H9 (cell line): Measurements from ENCODE around the gene DISC1. TPM values are rescaled to one million over a fixed set of nuclear protein-coding genes. Genes with fewer than 3 reads are reported as not detected.

Source experiments
- DNase-seq: peaks from one replicate; pipeline ENCODE4 v3.0.0-alpha.2; 2017
- H2AFZ ChIP-seq: one replicate; pipeline ENCODE4 v1.6.1; 2013; ENCODE audit warnings: mild to moderate bottlenecking, low read length, control low read depth, moderate library complexity
- H2AK5ac ChIP-seq: 2 replicates; pipeline ENCODE4 v1.6.1; 2013; ENCODE audit warnings: low read length, control low read depth, mixed read lengths; ENCODE audit not compliant: insufficient read length
- H2BK120ac ChIP-seq: one replicate; pipeline ENCODE4 v1.6.1; 2013; ENCODE audit warnings: low read depth, mild to moderate bottlenecking, low read length, control low read depth, inconsistent platforms; ENCODE audit not compliant: poor library complexity, severe bottlenecking
- H2BK12ac ChIP-seq: 2 replicates; pipeline ENCODE4 v1.6.1; 2013; ENCODE audit warnings: low read length, control low read depth, mixed read lengths, low read depth; ENCODE audit not compliant: insufficient read length
- H2BK15ac ChIP-seq: 2 replicates; pipeline ENCODE4 v1.6.1; 2013; ENCODE audit warnings: low read depth, low read length, control low read depth
- H2BK20ac ChIP-seq: one replicate; pipeline ENCODE4 v1.6.1; 2013; ENCODE audit warnings: low read depth, mild to moderate bottlenecking, low read length, control low read depth, inconsistent platforms; ENCODE audit not compliant: poor library complexity, severe bottlenecking
- H2BK5ac ChIP-seq: 2 replicates; pipeline ENCODE4 v1.6.1; 2013; ENCODE audit warnings: low read length, control low read depth, mixed read lengths; ENCODE audit not compliant: insufficient read length
- H3K14ac ChIP-seq: 2 replicates; pipeline ENCODE4 v1.6.1; 2013; ENCODE audit warnings: low read length, control low read depth; ENCODE audit not compliant: insufficient read depth
- H3K18ac ChIP-seq: 2 replicates; pipeline ENCODE4 v1.6.1; 2013; ENCODE audit warnings: low read depth, mild to moderate bottlenecking, mixed read lengths, low read length, control low read depth; ENCODE audit not compliant: insufficient read length
- H3K23ac ChIP-seq: 2 replicates; pipeline ENCODE4 v1.6.1; 2013; ENCODE audit warnings: low read length, control low read depth, mixed read lengths, low read depth; ENCODE audit not compliant: insufficient read length
- H3K23me2 ChIP-seq: 2 replicates; pipeline ENCODE4 v1.6.1; 2013; ENCODE audit warnings: low read depth, mild to moderate bottlenecking, mixed read lengths, low read length, control low read depth; ENCODE audit not compliant: insufficient read length, poor library complexity, severe bottlenecking
- H3K27ac ChIP-seq: 2 replicates; pipeline ENCODE4 v1.5.1; 2013; ENCODE audit warnings: low read length, control low read depth, mixed read lengths, low read depth; ENCODE audit not compliant: insufficient read length
- H3K27me3 ChIP-seq: 2 replicates; pipeline ENCODE4 v1.6.1; 2013; ENCODE audit warnings: low read length, control low read depth, inconsistent platforms; ENCODE audit not compliant: insufficient read depth
- H3K4ac ChIP-seq: 2 replicates; pipeline ENCODE4 v1.6.1; 2013; ENCODE audit warnings: low read depth, mild to moderate bottlenecking, control low read depth, inconsistent platforms, low read length, moderate library complexity
- H3K4me1 ChIP-seq: 2 replicates; pipeline ENCODE4 v1.6.1; 2013; ENCODE audit warnings: low read length, control low read depth, inconsistent platforms; ENCODE audit not compliant: insufficient read depth
- H3K4me2 ChIP-seq: 2 replicates; pipeline ENCODE4 v1.6.1; 2013; ENCODE audit warnings: low read length, control low read depth, mixed read lengths; ENCODE audit not compliant: insufficient read length, insufficient read depth
- H3K56ac ChIP-seq: 2 replicates; pipeline ENCODE4 v1.6.1; 2013; ENCODE audit warnings: low read depth, mild to moderate bottlenecking, mixed read lengths, low read length, control low read depth; ENCODE audit not compliant: insufficient read length
- H3K79me1 ChIP-seq: 2 replicates; pipeline ENCODE4 v1.6.1; 2013; ENCODE audit warnings: low read depth, mild to moderate bottlenecking, moderate library complexity, low read length, control low read depth, inconsistent platforms; ENCODE audit not compliant: insufficient read depth, poor library complexity, severe bottlenecking
- H3K79me2 ChIP-seq: 2 replicates; pipeline ENCODE4 v1.6.1; 2013; ENCODE audit warnings: low read length, control low read depth, inconsistent platforms; ENCODE audit not compliant: insufficient read depth
- H3K9ac ChIP-seq: 2 replicates; pipeline ENCODE4 v1.6.1; 2013; ENCODE audit warnings: low read length, control low read depth, mixed read lengths; ENCODE audit not compliant: insufficient read length; ENCODE audit errors: extremely low read depth
- H3K9me3 ChIP-seq: one replicate; pipeline ENCODE4 v1.6.1; 2013; ENCODE audit warnings: low read depth, low read length, inconsistent platforms; ENCODE audit not compliant: control insufficient read depth
- H3T11ph ChIP-seq: one replicate; pipeline ENCODE4 v1.6.1; 2013; ENCODE audit warnings: mild to moderate bottlenecking, low read length, control low read depth, inconsistent platforms
- H4K20me1 ChIP-seq: one replicate; pipeline ENCODE4 v1.6.1; 2013; ENCODE audit not compliant: control insufficient read depth, insufficient read length, insufficient read depth
- H4K5ac ChIP-seq: 2 replicates; pipeline ENCODE4 v1.6.1; 2013; ENCODE audit warnings: low read depth, mild to moderate bottlenecking, mixed read lengths, low read length, control low read depth; ENCODE audit not compliant: insufficient read length
- H4K8ac ChIP-seq: replicated peaks from 2 replicates; pipeline ENCODE4 v1.6.1; 2013; ENCODE audit warnings: low read length, control low read depth, mixed read lengths, low read depth; ENCODE audit not compliant: insufficient read length
- H4K91ac ChIP-seq: 2 replicates; pipeline ENCODE4 v1.6.1; 2013; ENCODE audit warnings: low read depth, mild to moderate bottlenecking, moderate library complexity, mixed read lengths, low read length, control low read depth; ENCODE audit not compliant: insufficient read length
- H3K27ac Mint-ChIP-seq, 3 experiments: 2 replicates in 2 of 3; 3 replicates in 1 of 3; pipeline ENCODE4 v1.8.0; 2020 to 2021; ENCODE audit warnings: mixed read lengths in 3 of 3, mild to moderate bottlenecking in 1 of 3, moderate library complexity in 1 of 3
- H3K27me3 Mint-ChIP-seq: 2 replicates; pipeline ENCODE4 v1.8.0; 2021; ENCODE audit warnings: low read depth, mild to moderate bottlenecking, moderate library complexity, mixed read lengths
- H3K36me3 Mint-ChIP-seq, 3 experiments: 2 replicates in 2 of 3; 3 replicates in 1 of 3; pipeline ENCODE4 v1.8.0; 2020 to 2021; ENCODE audit warnings: low read depth in 3 of 3, mixed read lengths in 3 of 3; ENCODE audit not compliant: insufficient read depth in 1 of 3
- H3K4me1 Mint-ChIP-seq, 2 experiments: 2 replicates each; pipeline ENCODE4 v1.8.0; 2020; ENCODE audit warnings: mixed read lengths in 2 of 2
- H3K4me3 Mint-ChIP-seq, 2 experiments: 2 replicates in 1 of 2; 3 replicates in 1 of 2; pipeline ENCODE4 v1.8.0; 2020 to 2021; ENCODE audit warnings: mild to moderate bottlenecking in 2 of 2, mixed read lengths in 2 of 2, moderate library complexity in 1 of 2
- H3K9me3 Mint-ChIP-seq, 2 experiments: 2 replicates in 1 of 2; 3 replicates in 1 of 2; pipeline ENCODE4 v1.8.0; 2020; ENCODE audit warnings: mild to moderate bottlenecking in 2 of 2, mixed read lengths in 2 of 2, moderate library complexity in 1 of 2
- CTCF ChIP-seq: fragments of 200-600 bp; sonication (generic); conservative IDR thresholded peaks from 3 replicates; pipeline ENCODE4 v1.8.0; 2021; ENCODE audit warnings: antibody characterized with exemption, mild to moderate bottlenecking
- WGBS: extraction: QIAGEN DNeasy Blood & Tissue Kit; methylation state at CpG from one replicate; pipeline ENCODE4 v1.1.7; 2013; ENCODE audit warnings: missing lambda C conversion rate, low lambda C conversion rate, mixed read lengths; ENCODE audit not compliant: insufficient read length; ENCODE audit errors: extremely low coverage; 5-methylcytosine and 5-hydroxymethylcytosine counted together
- total RNA-seq: library from RNA; stranded (reverse); gene quantifications from 2 replicates; pipeline ENCODE4 v1.2.1, GENCODE V29; 2021

The DISC1 gene
- total RNA-seq, 1 experiment from 2014 or later: 2.5 TPM

- H3K4ac ChIP-seq: no peak overlapping the region
- no peak overlapping the region for H3K9ac ChIP-seq
- H3K27ac ChIP-seq: no peak overlapping the region
- H2BK120ac ChIP-seq: no peak overlapping the region
- no peak for DNase-seq
- H3K14ac ChIP-seq: no peak overlapping the region
- no peak overlapping the region for H3T11ph ChIP-seq
- H3K79me1 ChIP-seq: no peaks in the 10 kb centered on the region
- no peak overlapping the region for H3K4me2 ChIP-seq
- Mint-ChIP-seq H3K27me3 (no peaks in the 10 kb centered on the region), H3K4me1 (peaks cover 17 to 21% of the 10 kb centered on the region in 2 experiments), H3K9me3 (no peaks in the 10 kb centered on the region), H3K4me3 (no peak overlapping the region; a peak in 1 of 5 replicates), H3K36me3 (no peaks in the 10 kb centered on the region; a peak in 1 of 7 replicates), H3K27ac (no peak overlapping the region)
- H4K91ac ChIP-seq: no peak overlapping the region
- no peak overlapping the region for H3K23ac ChIP-seq
- H3K18ac ChIP-seq: no peak overlapping the region
- H2BK12ac ChIP-seq: no peak overlapping the region
- H2AFZ ChIP-seq: no peak overlapping the region
- no peaks in the 10 kb centered on the region for H3K4me1 ChIP-seq
- no CpG with 5 or more reads among the region's 5 CpGs for WGBS
- no peak overlapping the region for H4K5ac ChIP-seq
- H2BK5ac ChIP-seq: no peak overlapping the region
- no peak overlapping the region for H2AK5ac ChIP-seq
- H2BK20ac ChIP-seq: no peak overlapping the region
- H3K79me2 ChIP-seq: no peaks in the 10 kb centered on the region
- no peaks in the 10 kb centered on the region for H3K23me2 ChIP-seq
- TF ChIP-seq CTCF: no peak
- no peak overlapping the region for H4K8ac ChIP-seq
- no peak overlapping the region for H3K56ac ChIP-seq
- no peaks in the 10 kb centered on the region for H4K20me1 ChIP-seq
- H3K9me3 ChIP-seq: no peaks in the 10 kb centered on the region
- H2BK15ac ChIP-seq: no peak overlapping the region
- H3K27me3 ChIP-seq: no peaks in the 10 kb centered on the region
Measured at GRCh38 chr1:231596337-231596791, 30.2 kb upstream of the DISC1 start.
